ENCODE results near the gene ETS1.

Gene ETS1

DNA sequence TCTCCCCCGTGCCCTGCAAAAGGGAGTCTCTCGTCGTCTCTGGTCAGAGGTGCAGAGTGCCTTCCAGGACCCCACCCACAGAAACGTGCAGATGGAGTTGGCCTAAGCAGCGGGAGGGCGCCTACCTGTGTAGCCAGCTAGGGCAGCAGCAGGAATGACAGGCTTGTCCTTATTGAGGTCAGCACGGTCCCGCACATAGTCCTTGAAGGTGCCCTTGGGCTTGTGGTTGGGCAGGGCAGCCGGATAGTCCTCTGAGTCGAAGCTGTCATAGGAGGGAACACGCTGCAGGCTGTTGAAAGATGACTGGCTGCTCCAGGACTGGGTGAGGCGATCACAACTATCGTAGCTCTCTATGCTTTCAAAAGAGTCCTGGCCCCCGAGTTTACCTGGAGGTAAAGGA is 107.3 kb downstream of the ETS1 start:
- no peak for DNase-seq

DNA sequence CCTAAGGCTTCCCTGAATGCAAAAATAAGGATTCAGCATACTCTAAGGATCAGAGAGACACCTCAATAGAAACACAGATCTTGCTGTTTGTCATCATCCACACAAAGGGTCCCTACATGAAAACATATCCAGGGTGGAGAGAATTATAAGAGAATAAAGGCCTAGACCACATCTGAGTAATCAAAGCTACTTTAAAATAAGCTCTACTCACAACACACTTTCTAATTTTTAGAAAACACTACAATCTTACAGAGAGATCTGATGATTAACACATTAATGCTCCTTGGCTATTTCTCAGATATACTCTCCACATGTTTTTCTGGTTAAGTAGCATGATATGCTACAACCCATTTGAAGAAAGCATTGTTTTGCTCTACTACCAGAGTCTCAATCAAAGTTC is 108.2 kb downstream of the ETS1 start:
- DNase-seq: no peak

DNA sequence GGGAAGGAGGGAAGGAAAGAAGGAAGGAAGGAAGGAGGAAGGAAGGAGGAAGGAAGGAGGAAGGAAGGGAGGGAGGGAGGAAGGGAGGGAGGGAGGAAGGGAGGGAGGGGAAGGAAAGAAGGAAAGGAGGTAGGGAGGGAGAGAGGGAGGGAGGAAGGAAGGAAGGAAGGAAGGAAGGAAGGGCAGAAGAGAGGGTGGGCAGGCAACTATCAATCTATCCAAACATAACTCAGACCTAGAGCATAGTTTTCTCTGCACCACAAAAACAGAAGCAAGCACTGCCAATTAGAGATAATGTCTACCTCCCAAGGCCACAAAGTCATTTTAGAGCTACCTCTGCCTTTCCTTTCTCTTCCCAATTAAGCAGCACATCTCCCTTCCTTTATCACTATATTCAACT is 109.1 kb downstream of the ETS1 start:
- no peak for DNase-seq

DNA sequence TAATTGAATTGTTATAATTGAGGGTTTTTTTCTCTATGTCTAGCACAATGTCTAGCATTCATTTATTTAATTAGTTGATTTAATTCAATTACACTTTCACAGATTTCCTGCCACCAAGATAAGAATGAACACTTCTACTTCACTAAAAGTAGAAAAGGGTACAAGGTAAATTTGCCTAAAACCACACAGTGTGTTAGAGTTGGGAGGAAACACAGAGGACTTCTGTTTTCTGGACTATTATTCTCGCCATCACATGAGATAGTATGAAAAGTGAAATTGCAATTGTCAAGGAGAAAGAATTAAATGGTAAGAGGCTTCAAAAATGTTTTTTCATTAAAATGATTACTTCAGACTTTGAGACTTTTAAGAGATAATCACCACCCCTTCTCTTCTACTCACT is 109.5 kb downstream of the ETS1 start:
- no peak for DNase-seq

DNA sequence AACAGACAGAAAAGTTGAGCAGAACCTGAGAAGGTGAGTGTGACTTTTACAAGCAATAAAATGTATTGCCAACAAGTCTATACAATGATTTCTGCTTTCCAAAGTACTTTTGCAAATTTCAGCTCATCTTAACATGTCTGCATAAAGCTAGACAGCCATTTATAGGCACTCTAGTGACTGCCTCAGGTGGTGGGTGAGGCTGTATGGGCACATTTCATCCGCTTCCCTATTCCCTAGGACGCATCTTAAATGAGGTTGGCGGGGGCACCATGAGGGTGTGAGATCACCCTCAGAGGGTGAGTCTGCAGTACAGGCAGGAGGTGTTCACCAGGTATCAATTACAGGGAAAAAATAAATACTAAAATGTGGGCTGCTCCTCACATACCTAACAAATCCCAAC is 110.1 kb downstream of the ETS1 start:
- DNase-seq: no peak

DNA sequence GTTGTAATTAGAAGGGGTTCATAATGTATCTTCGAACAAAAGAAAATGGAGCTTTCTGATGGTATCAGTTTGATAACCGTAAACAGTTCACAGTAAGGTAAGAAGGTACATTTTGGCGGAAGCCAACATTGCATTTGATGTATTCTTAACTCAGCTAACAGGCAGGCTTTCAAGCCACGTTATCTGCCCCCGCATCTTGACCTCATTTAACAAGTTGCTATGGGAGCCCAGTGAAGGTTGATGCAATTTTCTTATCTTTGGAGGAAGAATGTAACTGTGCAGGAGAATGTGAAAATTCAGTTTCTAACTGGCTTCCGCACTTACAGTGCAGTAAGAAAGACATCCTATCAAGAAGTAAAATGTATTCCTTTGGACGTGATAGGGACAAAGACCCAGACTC is 110.6 kb downstream of the ETS1 start:
- no peak for DNase-seq

DNA sequence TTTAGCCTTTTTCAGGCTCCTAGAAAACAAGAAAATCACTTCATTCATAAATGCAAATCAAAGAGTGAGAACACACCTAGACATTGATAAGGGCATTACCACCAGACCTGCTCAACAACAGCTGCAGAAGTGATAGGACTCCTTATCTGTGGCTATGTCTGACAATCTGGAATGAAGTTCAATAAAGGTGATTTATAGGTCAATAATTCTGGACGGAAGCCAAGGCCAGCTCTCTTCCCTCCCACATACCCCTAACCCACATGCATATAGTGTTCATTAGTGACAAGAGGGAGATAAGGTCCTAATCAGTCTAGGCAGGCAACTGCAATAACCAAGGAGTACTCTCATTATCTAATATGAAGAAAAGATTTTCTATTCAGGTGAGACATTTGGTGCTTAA is 111.3 kb downstream of the ETS1 start:
- DNase-seq: no peak

DNA sequence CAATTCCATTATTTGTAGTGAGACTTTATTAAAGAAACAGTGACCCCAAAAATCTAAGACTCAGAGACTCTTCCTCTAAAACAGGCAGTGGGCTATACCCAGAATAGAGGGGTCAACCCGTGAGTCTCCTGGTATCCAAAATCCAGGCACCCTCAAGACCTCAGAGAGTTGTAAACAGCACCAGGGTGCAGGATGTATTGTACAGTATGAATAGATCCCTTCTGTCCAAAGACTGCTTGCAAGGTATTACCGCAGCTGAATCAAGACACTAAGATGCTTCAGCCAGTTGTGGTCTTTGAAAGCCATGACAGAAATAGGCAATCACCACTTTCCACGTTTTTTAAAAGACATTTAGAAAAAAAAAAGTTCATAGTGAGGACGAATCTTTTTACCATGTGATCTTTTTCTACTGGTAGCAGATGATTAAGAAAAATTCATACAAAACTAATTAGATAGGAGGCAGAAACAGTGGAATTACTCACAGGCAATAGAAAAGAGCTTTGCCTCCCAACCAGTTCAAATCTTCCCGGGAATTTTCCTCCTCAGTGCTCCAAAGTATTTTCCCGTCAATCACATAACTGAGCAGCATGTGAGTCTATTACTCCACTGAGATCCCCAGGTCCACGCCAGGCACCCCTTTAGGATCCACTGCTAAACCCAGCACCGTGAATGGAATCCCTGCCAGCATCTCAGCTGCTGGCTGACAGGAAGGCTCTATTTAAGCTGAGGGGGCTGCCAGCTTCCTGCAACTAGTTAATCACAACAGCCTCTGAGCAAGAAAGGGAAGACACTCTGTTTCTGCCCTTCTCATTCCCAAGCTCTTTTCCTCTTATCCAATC is 113.1 kb downstream of the ETS1 start:
- DNase-seq: no peak

DNA sequence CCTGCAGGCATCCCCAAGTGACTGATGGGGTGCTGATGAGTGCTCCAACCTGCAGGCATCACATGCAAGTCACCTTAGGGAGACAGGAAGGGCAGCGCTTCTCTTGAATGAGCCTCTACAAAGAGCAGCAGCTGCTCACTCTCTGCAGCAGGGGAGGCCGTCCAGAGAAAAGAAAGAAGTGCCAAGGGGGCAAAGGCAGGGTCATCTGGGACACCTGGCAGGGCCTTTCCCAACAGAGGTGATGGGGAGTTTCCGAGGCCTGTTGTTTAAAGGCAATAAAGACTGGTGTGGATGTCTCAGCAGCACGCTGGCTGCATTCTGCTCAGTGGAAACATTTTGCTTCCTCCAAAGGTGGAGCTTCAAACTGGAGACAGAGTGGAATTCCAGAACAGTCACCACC is 113.7 kb downstream of the ETS1 start:
- no peak for DNase-seq

DNA sequence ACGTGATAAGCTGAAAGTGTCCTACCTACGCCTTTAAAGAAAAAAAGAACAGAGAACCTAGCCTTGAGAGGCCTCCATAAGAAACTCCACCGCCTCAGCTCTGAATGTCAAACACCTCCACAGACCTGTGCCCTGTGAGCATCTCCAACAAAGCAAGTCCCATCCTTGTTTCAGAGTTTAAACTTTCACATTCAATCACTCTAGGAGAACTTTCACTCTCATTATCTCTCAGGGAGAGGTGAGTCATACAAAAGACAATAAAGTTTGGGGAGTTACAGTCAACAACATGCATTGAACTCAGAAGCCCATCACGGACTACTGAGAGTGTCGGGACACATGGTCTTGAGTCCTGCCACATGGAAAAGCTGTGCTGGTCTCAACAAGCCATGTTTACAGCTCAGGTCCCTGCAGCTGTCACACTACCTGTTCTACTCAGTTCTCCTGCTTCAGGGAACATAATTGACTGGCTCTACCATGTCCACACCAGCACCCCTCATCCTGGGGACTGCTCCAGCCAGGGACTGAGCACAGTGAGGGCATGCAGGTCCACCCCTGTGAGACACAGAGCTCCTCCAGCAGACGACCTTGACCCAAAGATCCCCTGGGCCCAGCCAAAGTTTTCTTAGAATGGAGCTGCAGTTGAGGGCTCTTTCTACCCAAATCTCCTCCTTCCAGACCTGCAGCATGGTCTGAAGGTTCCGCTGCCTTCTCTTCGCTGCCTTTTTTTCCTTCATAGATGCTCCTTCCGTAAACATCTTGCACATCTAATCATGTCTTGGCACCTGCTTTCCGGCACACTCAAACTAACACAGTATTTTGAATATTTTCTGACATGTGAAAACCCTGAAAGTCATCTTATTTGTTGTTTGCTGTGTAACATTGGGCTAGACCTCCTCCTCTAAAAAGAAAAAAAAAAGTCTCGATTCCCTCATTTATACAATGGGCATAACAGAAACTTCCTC is 114.9 kb downstream of the ETS1 start:
- DNase-seq: peak; percentile 79

DNA sequence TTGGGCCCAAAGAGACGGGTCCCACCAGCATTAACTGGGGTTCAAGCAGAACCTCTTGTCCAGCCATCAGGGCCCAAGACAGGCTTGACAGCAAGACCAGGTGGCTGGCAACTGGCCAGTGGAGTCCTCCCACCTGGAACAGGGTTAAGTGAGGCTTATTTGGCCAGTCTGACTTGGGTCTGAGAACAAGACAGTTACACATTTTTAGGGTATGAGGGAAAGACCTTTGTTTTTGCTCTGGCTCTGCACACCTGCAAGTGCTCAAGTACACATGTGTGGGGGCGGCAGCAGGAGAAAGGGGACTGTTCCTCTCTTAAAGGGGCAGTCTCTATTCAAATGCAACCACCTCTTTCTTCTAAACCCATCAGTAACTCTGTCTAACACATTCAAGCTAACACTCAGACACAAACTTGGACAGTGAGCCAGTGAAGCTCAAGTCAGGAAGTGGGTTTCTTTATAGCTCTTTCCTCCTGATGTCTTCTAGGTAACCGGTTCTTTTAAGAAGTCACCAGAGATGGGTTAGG is 116.2 kb downstream of the ETS1 start:
- DNase-seq: no peak

DNA sequence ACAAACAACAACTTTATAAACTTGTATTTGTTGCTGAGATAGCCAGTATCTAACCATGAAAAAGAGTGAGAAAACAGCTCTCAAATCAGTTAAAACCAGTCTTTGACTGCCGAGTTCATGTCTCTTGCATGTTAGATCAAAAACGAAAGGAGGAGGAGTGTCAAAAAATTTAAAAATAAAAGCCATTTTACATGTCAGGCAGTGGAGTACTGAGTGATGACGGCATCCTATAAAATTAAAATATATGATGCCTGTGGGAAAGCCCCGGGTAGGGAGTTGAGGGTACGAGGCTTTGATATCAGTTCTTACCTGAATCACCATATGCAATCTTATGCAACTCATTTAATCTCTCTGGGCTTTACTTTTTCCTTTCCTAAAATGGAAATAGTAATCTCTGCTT is 117.3 kb downstream of the ETS1 start:
- DNase-seq: no peak

DNA sequence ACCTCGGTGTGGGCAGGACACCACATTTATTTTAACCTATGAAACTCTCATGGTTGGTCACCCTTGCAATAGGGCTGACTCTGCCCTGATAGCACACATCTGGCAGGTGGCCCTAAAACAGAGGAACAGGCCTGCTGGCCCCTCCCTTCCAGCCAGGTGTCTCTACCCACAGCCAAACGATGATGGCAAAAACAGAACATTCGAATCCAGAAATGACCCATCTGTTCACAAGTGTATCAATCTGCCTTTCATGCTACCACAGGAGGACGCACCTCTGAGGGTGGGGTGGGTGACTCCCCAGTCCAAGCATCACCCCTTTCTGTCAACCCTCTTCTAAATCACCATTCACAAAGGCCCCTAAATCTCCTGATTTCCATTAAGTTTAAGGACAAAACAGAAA is 118.1 kb downstream of the ETS1 start:
- DNase-seq: no peak

DNA sequence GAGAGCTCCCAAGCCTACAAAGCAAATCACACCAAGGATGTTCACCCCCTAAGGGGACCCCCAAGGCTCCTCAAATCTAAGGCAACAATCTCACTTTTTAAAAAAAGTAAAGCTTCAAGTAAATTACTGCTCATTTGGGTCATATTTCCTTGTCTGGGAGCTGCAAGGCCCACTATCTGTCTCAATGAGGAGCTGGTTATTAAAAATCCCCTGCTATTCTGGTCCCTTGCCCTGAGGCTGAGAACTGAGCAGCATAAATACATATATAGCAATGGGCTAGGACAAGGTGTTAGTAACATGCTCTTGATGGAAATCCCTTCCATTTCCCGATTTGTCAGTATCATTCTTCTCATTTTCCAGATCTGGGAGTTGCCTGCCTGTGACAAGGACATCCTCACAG is 119.2 kb downstream of the ETS1 start:
- DNase-seq: peak; percentile 56

DNA sequence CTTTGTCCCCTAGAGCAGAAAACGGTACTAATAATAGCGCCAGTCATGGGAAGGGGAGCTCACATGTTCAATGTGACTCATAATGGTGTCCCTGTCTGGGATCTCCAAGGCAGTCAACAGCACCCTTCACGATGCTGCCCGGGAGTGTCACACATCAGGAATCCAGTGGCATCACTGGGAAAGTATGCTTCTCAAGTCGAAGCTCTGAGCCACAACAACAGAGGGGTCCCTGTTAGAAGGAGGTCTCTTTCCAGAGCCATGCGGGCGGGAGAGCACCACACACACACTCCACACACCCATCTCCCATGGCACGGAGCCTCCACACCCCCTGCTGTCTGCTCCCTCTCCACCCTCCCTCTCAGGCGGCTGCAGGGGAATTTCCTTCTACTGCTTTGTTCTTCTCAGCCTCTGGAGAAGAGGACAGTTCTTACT is 119.7 kb downstream of the ETS1 start:
- DNase-seq: peak; percentile 100

DNA sequence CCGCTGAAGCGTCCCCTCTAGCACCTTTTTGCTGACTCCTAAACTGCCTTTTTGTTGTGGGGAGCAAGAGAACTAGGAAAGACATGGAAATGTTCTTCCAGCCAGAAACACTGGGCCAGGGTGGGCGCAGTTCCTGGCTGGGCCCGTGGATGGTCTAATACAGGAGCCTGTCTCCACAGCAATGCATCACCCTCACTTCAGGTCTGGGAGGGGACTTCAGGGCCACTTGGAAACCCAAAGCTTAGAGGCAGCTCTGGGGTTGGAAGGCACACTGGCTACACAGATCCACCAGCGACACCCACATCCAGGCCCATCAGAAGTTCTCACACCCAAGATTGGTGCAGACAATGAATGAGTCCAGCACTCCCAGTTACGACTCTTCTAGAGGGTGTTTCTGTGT is 120.3 kb downstream of the ETS1 start:
- no peak for DNase-seq

DNA sequence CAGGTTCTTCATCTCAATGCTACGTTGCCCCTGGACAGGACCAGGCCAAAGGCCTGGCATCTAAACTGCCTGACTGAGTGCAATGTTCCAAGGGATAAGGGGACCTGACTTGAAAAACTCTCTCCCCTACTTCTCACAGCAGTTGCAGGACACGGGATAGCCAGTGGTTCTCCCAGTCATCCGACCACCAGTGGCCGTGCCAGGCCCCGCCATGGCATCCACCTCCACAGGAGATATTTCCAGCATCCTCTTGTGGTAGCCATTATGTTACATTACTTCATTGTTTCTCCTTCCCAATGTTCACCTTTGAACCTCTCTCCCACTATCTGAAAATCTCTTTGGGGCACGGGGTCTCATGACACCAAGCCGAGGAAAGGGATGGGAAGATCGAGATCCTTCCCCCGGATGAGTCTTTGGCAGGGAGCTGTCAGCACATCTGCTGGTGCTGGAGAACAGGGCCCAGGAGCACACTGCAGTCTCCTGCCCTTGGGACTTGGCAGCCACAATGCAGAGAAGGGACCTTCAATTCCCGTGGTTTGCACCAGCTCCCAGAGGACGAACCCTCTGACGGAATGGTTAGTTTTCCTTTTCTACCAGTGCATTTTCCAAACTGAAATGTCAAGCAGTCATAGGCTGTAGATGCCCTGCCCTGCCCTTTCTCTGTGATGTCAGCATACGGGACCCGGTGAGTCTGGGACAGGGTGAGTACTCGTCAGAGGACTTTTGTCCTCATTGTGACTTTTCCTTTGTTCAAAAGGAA is 121.2 kb downstream of the ETS1 start:
- peak; percentile 53 for DNase-seq

DNA sequence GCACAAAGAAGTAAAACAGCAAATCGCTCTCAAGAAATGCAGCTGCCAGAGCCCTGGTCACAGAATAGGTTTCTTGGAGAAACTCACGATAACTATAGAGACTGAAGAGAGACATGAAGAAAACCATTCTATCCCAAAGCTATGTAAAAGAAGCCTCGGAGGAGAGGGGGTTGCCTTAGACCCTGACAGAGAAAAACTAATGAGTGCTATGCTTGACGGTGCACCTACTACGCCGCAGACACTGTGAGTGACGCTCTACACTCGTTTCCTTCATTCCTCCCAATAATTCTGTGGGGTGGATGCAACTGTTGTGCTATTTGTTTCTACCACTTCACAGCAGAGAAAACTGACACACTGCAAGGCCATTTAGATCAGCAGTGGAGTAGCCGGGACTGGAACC is 121.8 kb downstream of the ETS1 start:
- DNase-seq: no peak

DNA sequence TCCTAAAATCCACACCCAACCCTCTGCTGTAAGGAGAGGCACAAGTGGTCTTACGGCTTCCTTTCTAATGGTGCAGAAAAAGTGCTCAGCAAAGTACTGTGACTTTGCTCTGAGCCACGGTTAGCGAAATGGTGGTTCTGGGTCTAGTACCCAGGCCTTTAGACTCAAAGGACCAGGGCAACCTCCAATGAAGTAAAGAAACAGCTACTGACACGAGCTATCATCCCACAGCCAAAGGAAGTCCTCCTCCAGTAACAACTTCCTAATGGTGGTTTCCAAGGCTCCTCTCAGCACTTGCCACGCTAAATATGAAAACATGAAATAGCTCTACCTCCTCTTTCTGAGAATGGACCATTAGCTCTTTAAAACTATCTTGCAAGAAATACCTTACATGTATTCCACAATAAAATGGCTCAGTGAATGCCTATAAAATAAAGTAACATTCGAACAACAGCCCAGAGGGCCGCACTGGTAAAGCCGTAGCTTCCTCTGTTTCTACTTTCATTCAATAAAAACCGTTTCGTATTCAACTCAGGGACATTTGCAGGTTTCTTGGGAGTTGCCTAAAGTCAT is 122.4 kb downstream of the ETS1 start:
- no peak for DNase-seq

DNA sequence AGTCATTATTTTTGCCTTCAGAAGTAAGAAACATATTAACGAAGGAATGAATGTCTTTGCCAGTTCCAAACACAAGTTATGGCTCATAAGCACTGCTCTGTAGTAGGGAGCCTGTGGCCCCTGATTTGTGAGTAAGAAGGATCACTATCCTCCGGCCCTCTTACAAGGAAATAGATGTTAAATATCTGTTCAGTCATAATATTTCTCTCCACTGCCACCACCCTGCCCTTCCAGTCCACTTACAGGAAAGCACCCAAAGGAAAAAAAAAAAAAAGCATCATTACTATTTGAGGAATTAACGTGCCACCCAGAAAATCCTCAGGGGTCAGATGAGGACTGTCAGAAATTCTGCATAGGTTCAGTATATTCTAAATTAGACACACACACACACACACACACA is 123.4 kb downstream of the ETS1 start:
- peak; percentile 54 for DNase-seq

DNA sequence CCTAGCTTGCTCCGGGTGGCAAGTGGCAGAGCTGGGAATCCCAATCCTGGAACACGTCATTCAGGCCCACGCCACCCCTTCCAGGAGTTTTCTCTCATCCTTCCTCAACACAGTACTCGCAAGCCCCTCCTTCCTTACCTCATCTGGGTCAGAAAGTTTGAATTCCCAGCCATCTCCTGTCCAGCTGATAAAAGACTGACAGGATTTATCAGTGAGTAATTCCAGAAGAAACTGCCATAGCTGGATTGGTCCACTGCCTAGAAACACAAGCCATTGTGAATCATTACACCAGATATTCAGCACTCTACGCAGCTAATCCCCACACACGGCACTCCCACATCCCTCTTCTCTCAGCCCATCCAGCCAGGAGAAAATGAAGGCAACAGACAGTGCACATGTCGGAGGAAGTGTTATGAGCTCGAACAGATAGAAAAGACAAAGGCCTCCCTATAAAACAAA is 124.0 kb downstream of the ETS1 start:
- peak; percentile 96 for DNase-seq

DNA sequence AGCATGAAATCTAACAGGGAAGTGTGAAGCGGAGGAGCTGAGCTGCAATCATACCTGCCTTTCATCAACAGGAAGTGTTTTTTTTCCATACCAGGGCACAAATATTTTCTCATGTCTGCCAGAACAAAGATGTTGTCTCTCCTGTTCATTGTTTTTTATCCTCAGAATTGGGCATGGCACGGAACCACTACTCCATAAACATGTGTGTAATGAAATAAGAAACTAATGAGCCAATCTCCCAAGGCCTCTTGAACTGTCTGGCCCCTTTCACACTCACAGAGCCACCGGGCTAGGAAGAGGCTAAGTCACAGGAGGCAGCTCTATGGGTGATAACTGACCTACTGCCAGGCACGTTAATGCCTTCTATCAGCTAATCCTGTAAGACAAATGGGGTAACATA is 124.4 kb downstream of the ETS1 start:
- no peak for DNase-seq
